Right renal cortex interstitium (tissue), 3 donors: ENCODE measurements around the gene SAFB2. TPM values are rescaled to one million over a fixed set of nuclear protein-coding genes. Genes with fewer than 3 reads are reported as not detected.
"Not testable (repeated sequence)": the region's sequence is repeated elsewhere in the genome, so short reads cannot be mapped to it uniquely, and the experiment has no call there.

ENCODE experiments used
- DNase-seq, 3 donors: peaks; one replicate each; pipeline ENCODE4 v3.0.0-alpha.2; 2013; ENCODE audit warnings: low read depth in 3 of 3, low spot score in 2 of 3
- polyA plus RNA-seq, 3 donors: library from polyadenylated mRNA; unstranded; fragments of 120-200 nt; gene quantifications; one replicate each; pipeline ENCODE4 v1.2.1, GENCODE V29; 2013; ENCODE audit not compliant: insufficient read length in 3 of 3

The SAFB2 gene
- polyA plus RNA-seq, 3 donors = 60.0 to 84.7 (median 64.6) TPM

DNA sequence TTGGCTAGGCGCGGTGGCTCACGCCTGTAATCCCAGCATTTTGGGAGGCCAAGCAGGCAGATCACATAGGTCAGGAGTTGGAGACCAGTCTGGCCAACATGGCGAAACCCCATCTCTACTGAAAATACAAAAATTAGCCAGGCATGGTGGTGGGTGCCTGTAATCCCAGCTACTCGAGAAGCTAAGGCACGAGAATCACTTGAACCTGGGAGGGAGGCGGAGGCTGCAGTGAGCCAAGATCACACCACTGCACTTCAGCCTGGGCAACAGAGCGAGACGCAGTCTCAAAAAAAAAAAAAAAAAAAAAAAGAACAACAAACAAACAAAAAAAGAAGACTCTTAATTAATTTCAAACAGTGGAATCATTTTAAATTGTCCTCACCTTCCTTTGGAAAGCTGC is 13.8 kb downstream of the SAFB2 start:
- not testable (repeated sequence) for DNase-seq

DNA sequence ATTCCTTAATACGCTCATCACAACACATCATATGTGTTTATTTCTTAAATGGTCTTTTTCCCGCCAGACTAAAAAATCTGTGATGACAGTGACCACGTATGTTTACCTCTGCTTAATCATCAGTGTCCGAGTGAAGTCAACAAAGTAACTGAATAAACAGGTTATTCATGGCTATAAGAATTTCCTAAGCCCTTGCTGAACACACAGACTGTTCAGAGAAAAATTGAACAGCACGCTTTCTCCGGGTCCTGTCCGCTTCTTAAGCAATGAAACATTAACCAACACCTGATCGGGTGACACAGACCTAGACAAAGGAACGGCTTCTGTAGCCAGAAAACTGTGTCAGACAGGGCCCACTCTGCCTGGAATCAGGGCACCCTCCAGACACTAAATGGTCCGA is 14.3 kb downstream of the SAFB2 start:
- no peak for DNase-seq

DNA sequence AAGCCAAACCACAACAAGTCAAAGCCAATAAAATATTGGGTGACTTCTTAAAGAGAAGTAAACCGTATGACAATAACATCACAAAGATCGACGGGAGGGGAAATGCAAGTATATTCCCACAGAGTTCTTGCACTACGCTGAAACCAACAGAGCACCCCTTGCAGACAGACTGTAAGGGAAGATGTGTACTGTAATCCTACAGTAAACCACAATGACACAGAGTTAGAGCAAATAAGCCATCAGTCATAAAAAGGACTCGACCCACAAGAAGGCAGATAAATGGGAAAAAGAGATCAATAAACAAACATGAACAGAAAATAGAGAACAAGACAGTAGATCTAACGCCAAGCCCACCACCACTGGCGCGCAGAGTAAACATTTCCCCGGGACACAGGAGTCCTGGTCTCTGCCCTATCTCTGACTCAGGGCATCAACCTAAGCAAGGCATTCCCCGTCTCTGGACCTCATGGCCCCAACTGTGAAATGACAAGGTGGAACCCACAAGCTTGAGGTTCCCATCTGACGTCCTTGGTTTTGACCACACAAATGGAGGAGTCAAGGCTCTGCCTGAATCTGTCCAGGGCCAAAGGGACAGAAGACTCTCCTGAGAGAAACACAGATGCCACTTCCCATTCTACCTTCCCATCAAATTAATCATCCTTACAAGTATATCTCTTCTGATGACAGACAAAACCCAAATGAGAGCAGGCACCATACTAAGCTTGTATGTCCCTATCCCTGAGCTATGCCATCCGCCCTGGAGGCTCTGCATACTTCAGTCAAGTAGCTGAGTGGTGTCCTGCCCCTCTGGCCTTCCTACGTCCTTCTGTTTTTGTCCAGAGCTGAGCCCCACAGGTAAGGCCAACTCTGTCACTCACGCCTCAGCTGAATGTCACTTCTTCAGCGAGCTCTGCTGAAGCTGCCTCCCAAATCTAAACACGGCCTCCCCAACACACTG is 15.0 kb downstream of the SAFB2 start:
- DNase-seq = no peak

DNA sequence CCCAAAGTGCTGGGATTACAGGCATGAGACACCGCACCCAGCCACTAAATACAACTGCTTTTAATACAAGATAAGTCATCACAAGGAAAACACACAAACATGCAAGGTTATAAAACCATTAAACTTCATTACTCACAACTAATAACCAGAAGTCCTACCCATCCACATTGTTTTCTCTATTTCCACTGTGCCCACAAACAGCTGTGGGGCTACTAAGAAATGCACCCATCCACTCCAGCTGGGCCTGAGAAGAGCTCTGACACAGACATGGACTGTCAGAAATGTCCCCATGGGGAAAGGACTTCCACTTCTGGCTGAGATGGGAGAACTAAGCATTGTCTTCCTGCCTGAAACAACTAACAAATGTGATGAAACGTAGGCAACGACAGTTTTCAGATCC is 17.2 kb downstream of the SAFB2 start:
- DNase-seq = no peak

GRCh38 chr19:5603626-5604025 is 18.9 kb downstream of the SAFB2 start:
- DNase-seq = no peak

DNA sequence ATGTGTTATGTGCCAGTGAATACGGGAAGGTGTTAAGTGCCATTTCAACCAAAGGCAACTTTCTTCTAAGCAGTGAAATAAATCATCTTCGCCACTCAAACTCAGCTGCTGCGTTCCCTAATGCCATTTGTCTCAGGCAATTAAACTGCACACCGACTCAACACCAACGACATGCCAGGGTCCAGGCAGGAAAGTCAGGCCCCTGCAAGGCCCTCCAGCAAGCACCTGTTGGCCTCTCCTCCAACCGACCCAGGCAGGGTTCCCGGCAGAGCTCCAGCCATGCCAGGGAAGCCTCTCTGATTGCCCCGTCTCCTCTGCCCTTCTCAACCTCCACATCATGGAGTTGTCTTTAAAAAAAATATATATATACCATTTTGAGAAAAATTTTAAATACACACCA is 21.8 kb downstream of the SAFB2 start:
- no peak for DNase-seq

GRCh38 chr19:5595745-5596144 is 26.8 kb downstream of the SAFB2 start:
- no peak for DNase-seq

- DNase-seq = no peak
Measured at GRCh38 chr19:5595129-5595528, 27.4 kb downstream of the SAFB2 start.

GRCh38 chr19:5594521-5594950 is 28.0 kb downstream of the SAFB2 start:
- no peak for DNase-seq

GRCh38 chr19:5593343-5594255 is 29.0 kb downstream of the SAFB2 start:
- no peak for DNase-seq

DNA sequence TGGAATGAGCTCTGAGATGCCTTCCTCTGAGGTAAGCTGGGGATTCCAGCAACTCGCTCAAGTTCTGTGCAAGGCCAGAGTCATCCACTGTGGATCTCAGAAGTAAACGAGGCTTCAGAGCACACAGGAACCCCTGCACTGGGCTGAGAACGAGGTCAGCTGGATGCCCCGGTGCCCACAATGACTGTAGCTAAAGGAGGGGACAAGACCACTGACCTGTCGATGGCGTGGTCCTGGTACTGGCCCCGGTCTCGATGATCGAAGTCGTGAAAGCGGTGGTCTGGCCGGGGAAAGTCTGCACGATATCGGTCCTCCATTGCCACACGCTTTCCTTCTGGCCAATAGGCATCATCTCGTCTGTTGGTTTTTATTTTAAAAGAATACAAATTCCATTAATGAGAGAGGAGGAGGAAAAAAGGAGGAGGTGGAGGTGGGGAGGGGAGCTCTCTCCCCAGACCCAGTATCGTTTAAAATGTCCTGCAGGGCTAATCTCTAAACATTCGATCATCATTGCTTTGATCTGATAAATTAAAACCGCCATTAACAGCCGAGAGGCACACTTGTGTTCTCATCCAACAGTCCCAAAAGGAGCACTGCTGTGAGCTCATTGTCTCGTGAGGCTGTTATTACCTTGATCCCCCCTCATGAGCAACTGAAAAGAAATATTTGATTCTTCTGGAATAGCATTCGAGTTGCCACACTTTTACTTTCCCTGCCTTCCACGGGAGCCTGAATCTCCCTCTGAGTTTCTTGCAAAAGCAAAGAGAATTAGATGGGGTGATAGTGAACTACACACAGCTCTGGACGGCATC is 29.8 kb downstream of the SAFB2 start:
- no peak for DNase-seq

DNA sequence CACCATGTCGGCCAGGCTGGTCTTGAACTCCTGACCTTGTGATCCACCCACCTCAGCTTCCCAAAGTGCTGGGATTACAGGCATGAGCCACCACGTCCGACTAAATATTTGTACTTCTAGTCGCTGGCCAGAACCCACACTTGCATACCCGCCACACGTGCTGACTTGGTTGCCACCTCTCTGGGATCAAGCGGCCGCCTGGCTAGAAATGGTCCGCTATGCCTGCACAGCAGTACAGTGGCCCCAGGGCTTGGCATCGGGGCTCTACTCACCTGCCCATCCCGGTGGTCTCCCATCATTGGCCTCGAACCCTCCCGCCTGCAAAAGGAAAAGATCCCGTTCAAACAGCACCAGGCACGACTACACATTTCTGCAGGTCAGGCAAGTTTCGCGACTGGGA is 31.1 kb downstream of the SAFB2 start:
- DNase-seq = no peak

DNA sequence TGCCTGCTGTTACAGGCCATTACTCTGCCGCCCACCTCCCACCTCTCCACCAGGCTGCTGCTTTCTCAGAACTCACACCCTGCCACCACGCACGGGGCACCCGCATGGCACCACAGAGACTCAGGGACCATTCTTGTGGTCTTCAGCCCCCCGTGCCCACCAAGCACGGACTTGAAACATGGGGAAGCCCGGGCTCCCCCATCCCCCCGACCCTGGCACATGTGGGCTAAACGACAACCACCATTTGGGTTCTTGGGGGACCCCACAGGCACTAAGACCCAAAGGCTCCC is 31.8 kb downstream of the SAFB2 start:
- DNase-seq = no peak

DNA sequence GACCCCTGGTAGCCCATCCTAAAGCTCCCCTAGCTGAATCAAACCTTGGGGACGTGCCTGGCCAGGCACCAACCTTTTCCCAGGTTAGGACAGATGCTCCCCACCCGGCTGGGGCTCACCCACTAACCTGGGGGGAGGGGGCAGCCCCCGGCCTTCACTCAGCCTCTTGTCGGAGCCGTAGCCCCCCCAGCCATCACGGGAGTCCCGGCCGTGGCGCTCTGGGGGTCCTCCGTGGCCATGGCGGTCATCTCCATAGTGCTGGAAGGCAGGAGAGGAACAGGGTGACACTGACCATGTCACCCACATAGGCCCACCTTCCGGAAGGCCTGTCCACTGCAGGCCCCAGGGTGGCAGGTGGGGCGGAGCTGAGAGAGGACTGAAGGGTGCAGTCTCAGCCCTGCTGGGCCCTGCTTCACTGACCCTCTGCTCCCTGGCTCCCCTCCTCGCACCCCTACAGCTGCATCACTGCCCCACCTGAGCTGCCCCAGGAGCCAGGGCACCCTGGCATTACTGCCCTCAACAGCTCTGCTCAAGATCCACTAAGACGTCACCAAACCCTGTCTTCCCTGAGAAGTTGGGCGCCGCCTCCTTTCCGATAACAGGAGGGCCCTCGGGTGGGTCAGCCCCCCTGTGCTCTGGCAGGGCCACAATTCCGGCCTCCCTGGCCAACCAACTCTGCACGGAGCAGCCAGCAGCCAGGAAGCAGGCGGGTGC is 32.3 kb downstream of the SAFB2 start:
- no peak for DNase-seq

- DNase-seq = no peak
Measured at GRCh38 chr19:5588906-5589676, 33.5 kb downstream of the SAFB2 start.

GRCh38 chr19:5588441-5588840 is 34.1 kb downstream of the SAFB2 start:
- no peak for DNase-seq

DNA sequence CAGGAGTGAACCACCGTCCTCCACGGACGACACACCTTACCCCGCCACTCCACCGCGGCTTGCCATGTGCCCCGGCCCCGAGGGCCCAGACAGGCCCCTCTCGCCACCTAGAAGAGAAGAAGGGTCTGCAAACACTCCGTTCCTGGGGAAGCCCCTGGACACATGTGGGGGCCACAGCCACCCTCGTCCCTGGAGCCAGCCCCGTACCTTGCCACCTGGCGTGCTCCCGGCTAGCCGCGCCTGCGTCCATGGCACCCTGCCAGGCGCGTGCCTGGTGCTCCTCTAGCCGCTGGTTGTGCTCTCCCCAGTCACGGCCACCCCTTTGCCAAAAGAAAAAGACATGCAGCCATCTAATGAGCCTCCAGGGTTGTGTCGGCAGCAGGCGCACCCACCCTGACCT is 34.9 kb downstream of the SAFB2 start:
- no peak for DNase-seq

GRCh38 chr19:5587071-5587455 is 35.5 kb downstream of the SAFB2 start:
- DNase-seq = no peak

- no peak for DNase-seq
Measured at GRCh38 chr19:5586300-5587070, 36.1 kb downstream of the SAFB2 start.
